GM23248 (cell line): ENCODE data around the gene FAM222B.

Experiments
- EZH2 ChIP-seq: fragments of 200-600 bp; sonication (generic); IDR thresholded peaks from 2 replicates; pipeline ENCODE4 v1.6.1; 2018; ENCODE audit warnings: antibody characterized with exemption, mild to moderate bottlenecking; ENCODE audit not compliant: insufficient read depth, poor library complexity, severe bottlenecking
- EZH2phosphoT487 ChIP-seq: fragments of 200-600 bp; sonication (generic); IDR thresholded peaks from 2 replicates; pipeline ENCODE4 v1.6.1; 2018; ENCODE audit warnings: antibody characterized with exemption, moderate library complexity, mild to moderate bottlenecking, low read depth; ENCODE audit not compliant: insufficient read depth

- TF ChIP-seq EZH2phosphoT487 (no peak), EZH2 (no peak)
These were observed 23.0 kb downstream of the FAM222B start for GRCh38 chr17:28819582-28819981.
